B cell (primary cell): ENCODE results near the gene DKK3. TPM values are rescaled to one million over a fixed set of nuclear protein-coding genes. Genes with fewer than 3 reads are reported as not detected.

Experiments used
- ATAC-seq: fragments of 200-7000 bp; cut with Tn5 transposase; one replicate; pipeline ENCODE4 v1.10.0; 2021; ENCODE audit warnings: low read depth, mild to moderate bottlenecking, moderate number of reproducible peaks, moderate library complexity
- CTCF ChIA-PET: fragments of 350-600 bp; sonication (Branson Sonifier 250); formaldehyde crosslinking; loops from one replicate; lab custom pipeline; 2021; ENCODE audit warnings: antibody characterized with exemption, inconsistent platforms; lab: Charles Lee
- POLR2A ChIA-PET: fragments of 350-600 bp; sonication (Branson Sonifier 250); formaldehyde crosslinking; loops from one replicate; lab custom pipeline; 2021; ENCODE audit warnings: antibody characterized with exemption; lab: Charles Lee
- DNase-seq: peaks from one replicate; pipeline ENCODE4 v3.0.0; 2013
- H2AFZ ChIP-seq: 2 replicates; pipeline ENCODE4 v1.6.1; 2012; ENCODE audit warnings: mild to moderate bottlenecking, low read depth, low read length; ENCODE audit not compliant: insufficient read depth, poor library complexity, severe bottlenecking
- H3K27ac ChIP-seq, 2 donors: 1 replicate in 1 of 2; 2 replicates in 1 of 2; pipeline ENCODE4 v1.5.1; 2012 to 2013; ENCODE audit warnings: low read length in 2 of 2, mild to moderate bottlenecking in 2 of 2, moderate library complexity in 1 of 2
- H3K27me3 ChIP-seq, 4 experiments: fragments of 200-600 bp in 1 of 4; sonication (generic) in 1 of 4; replicated peaks in 1 of 4; 1 replicate in 2 of 4; 2 replicates in 2 of 4; pipeline versions ENCODE4 v1.6.1 to v1.7.0; 2013 to 2016; ENCODE audit warnings: low read length in 3 of 4, mild to moderate bottlenecking in 2 of 4, mixed read lengths in 1 of 4, moderate library complexity in 1 of 4; ENCODE audit not compliant: insufficient read depth in 4 of 4, control insufficient read depth in 3 of 4; ENCODE audit errors: control extremely low read depth in 1 of 4
- H3K36me3 ChIP-seq, 2 experiments: replicated peaks in 1 of 2; 1 replicate in 1 of 2; 2 replicates in 1 of 2; pipeline versions ENCODE4 v1.6.1 to v1.7.1; 2013; ENCODE audit warnings: low read length in 1 of 2; ENCODE audit not compliant: insufficient read depth in 2 of 2, control insufficient read depth in 1 of 2; ENCODE audit errors: control extremely low read depth in 1 of 2, extremely low read depth in 1 of 2
- H3K4me1 ChIP-seq, 2 donors: fragments of 200-600 bp in 1 of 2; sonication (generic) in 1 of 2; 1 replicate in 1 of 2; 2 replicates in 1 of 2; pipeline versions ENCODE4 v1.5.1 to v1.6.1; 2013 to 2017; ENCODE audit warnings: low read length in 2 of 2; ENCODE audit not compliant: control insufficient read depth in 2 of 2, insufficient read depth in 2 of 2
- H3K4me2 ChIP-seq: replicated peaks from 2 replicates; pipeline ENCODE3; 2012; ENCODE audit warnings: mild to moderate bottlenecking, low read depth, low read length; ENCODE audit not compliant: poor library complexity, severe bottlenecking
- H3K4me3 ChIP-seq, 5 experiments: fragments of 200-600 bp in 1 of 5; sonication (generic) in 1 of 5; 1 replicate in 3 of 5; 2 replicates in 2 of 5; pipeline versions ENCODE4 v1.5.1 to v1.7.0; 2011 to 2016; ENCODE audit warnings: low read length in 4 of 5, mild to moderate bottlenecking in 4 of 5, low read depth in 2 of 5, control low read depth in 1 of 5, moderate library complexity in 1 of 5; ENCODE audit not compliant: insufficient read depth in 1 of 5; ENCODE audit errors: control extremely low read depth in 1 of 5, extremely low read depth in 1 of 5
- H3K79me2 ChIP-seq: fragments of 200-600 bp; sonication (generic); one replicate; pipeline ENCODE4 v1.6.0; 2016; ENCODE audit warnings: low read length; ENCODE audit not compliant: control insufficient read depth, insufficient read depth
- H3K9ac ChIP-seq: fragments of 200-600 bp; sonication (generic); 2 replicates; pipeline ENCODE4 v1.6.1; 2017; ENCODE audit warnings: mild to moderate bottlenecking, low read length, moderate library complexity
- H3K9me3 ChIP-seq, 3 donors: one replicate each; pipeline versions ENCODE4 v1.6.1 to v1.7.1; 2013; ENCODE audit warnings: low read length in 2 of 3; ENCODE audit not compliant: control insufficient read depth in 2 of 3, insufficient read depth in 1 of 3; ENCODE audit errors: control extremely low read depth in 1 of 3
- H4K20me1 ChIP-seq: 2 replicates; pipeline ENCODE4 v1.6.0; 2012; ENCODE audit warnings: mild to moderate bottlenecking, low read length; ENCODE audit not compliant: insufficient read depth, control insufficient read depth, poor library complexity, severe bottlenecking
- H3K27ac Mint-ChIP-seq: one replicate; pipeline ENCODE4 v1.8.0; 2021; ENCODE audit warnings: mixed read lengths
- H3K27me3 Mint-ChIP-seq: one replicate; pipeline ENCODE4 v1.8.0; 2021; ENCODE audit warnings: mixed read lengths
- H3K4me1 Mint-ChIP-seq: one replicate; pipeline ENCODE4 v1.8.0; 2021; ENCODE audit warnings: mixed read lengths
- H3K4me3 Mint-ChIP-seq: one replicate; pipeline ENCODE4 v1.8.0; 2021; ENCODE audit warnings: mixed read lengths
- H3K9me3 Mint-ChIP-seq: one replicate; pipeline ENCODE4 v1.8.0; 2022; ENCODE audit warnings: mixed read lengths; ENCODE audit not compliant: insufficient read depth
- CTCF ChIP-seq: fragments of 200-600 bp; IDR thresholded peaks from one replicate; pipeline ENCODE4 v1.8.0; 2022; ENCODE audit warnings: antibody characterized with exemption, mild to moderate bottlenecking
- EZH2 ChIP-seq: IDR thresholded peaks from 2 replicates; pipeline ENCODE4 v1.6.1; 2012; ENCODE audit warnings: borderline replicate concordance, low read depth, mild to moderate bottlenecking, moderate library complexity, low read length; ENCODE audit not compliant: insufficient read depth, poor library complexity, severe bottlenecking
- whole genome bisulfite sequencing: methylation state at CpG from one replicate; pipeline ENCODE4 v1.1.5; 2013; ENCODE audit warnings: missing lambda C conversion rate; ENCODE audit not compliant: insufficient coverage; 5-methylcytosine and 5-hydroxymethylcytosine counted together
- intact Hi-C: fragments of 100-400 bp; cut with micrococcal nuclease; formaldehyde crosslinking; loops from one replicate; pipeline ENCODE4 v1.10.0; 2022
- polyA plus RNA-seq: library from polyadenylated mRNA; depleted of rRNA; stranded (reverse); fragments of >200 nt; gene quantifications from 2 replicates; pipeline ENCODE4 v1.2.3, GENCODE V29; 2012
- total RNA-seq, 2 donors: library from RNA; stranded (reverse); fragments of 120-200 nt in 1 of 2; gene quantifications; 1 replicate in 1 of 2; 2 replicates in 1 of 2; pipeline versions ENCODE4 v1.2.3 to v1.2.4, GENCODE V29; 2013 to 2022

Gene DKK3
- total and polyA plus RNA-seq, 2 donors (not counting 1 experiment from before 2014, with no cell fraction given): 0.33 TPM; not detected in 1

- Mint-ChIP-seq H3K4me1 (no peaks in the 10 kb centered on the region), H3K4me3 (no peak overlapping the region), H3K9me3 (no peaks in the 10 kb centered on the region), H3K27me3 (peaks cover 17% of the 10 kb centered on the region), H3K27ac (no peak overlapping the region)
- CTCF ChIA-PET: interaction anchor here (0.7 kb wide), 1 partner anchor 8 kb away, joined by 4 read pairs; no protein-coding TSS in a partner anchor
- Histone ChIP-seq H3K4me2 (no peak overlapping the region), H3K4me1 (no peaks in the 10 kb centered on the region), H3K4me3 (no peak overlapping the region), H3K9ac (no peak overlapping the region), H3K27ac (no peak overlapping the region), H2AFZ (no peak overlapping the region), H3K36me3 (no peaks in the 10 kb centered on the region), H4K20me1 (no peaks in the 10 kb centered on the region), H3K79me2 (no peaks in the 10 kb centered on the region), H3K27me3 (peaks cover 0 to 5% (median 0%) of the 10 kb centered on the region in 4 experiments), H3K9me3 (peaks cover 0 to 12% (median 0%) of the 10 kb centered on the region in 3 donors)
- TF ChIP-seq CTCF: no peak
- no peak for TF ChIP-seq EZH2
- POLR2A ChIA-PET: no interaction called here
- intact Hi-C loops: no loop called here
- no peak for ATAC-seq
- DNase-seq: no peak
- WGBS: 98% methylated on average over 9 of the region's 10 CpGs
Measured at GRCh38 chr11:11982461-11982860, 26.0 kb downstream of the DKK3 start.

- H3K4me3 ChIP-seq: no peak overlapping the region
- no peaks in the 10 kb centered on the region for H3K9me3 Mint-ChIP-seq
- no peak overlapping the region for H3K9ac ChIP-seq
- H3K4me1 Mint-ChIP-seq: no peaks in the 10 kb centered on the region
- intact Hi-C loops: no loop called here
- peaks cover 0 to 12% (median 0%) of the 10 kb centered on the region in 3 donors for H3K9me3 ChIP-seq
- H3K36me3 ChIP-seq: no peaks in the 10 kb centered on the region
- no peak overlapping the region for H3K27ac Mint-ChIP-seq
- peaks cover 0 to 5% (median 0%) of the 10 kb centered on the region in 4 experiments for H3K27me3 ChIP-seq
- H3K4me1 ChIP-seq: no peaks in the 10 kb centered on the region
- no peak overlapping the region for H2AFZ ChIP-seq
- 88% methylated on average over 5 of the region's 6 CpGs for WGBS
- no peak for TF ChIP-seq CTCF
- TF ChIP-seq EZH2: no peak
- no peak for DNase-seq
- peaks cover 17% of the 10 kb centered on the region for H3K27me3 Mint-ChIP-seq
- CTCF ChIA-PET: interaction anchor here (0.7 kb wide), 1 partner anchor 9 kb away, joined by 4 read pairs; no protein-coding TSS in a partner anchor
- H3K4me3 Mint-ChIP-seq: no peak overlapping the region
- H3K27ac ChIP-seq: no peak overlapping the region
- no peak for ATAC-seq
- POLR2A ChIA-PET: no interaction called here
- H4K20me1 ChIP-seq: no peaks in the 10 kb centered on the region
- H3K4me2 ChIP-seq: no peak overlapping the region
- no peaks in the 10 kb centered on the region for H3K79me2 ChIP-seq
Measured at GRCh38 chr11:11981840-11982239, 26.6 kb downstream of the DKK3 start.
